Measurements from ENCODE around the gene NDUFB8.

The NDUFB8 gene

GRCh38 chr10:100490531-100490930, 39.1 kb downstream of the NDUFB8 start:
- H3K27me3 ChIP-seq (ENCODE audit: insufficient read depth, low read depth): no peaks in the 10 kb centered on the region
- no peak overlapping the region for H3K4me3 ChIP-seq (IDR thresholded peaks at IDR 0.05; ENCODE audit: insufficient read depth, low read depth, low read length)
- H3K27ac ChIP-seq: no peak overlapping the region
- H2AFZ ChIP-seq (ENCODE audit: low read depth): no peak overlapping the region
- peaks cover 7% of the 10 kb centered on the region for H3K4me1 ChIP-seq (ENCODE audit: low read depth, poor library complexity, severe bottlenecking)
- H3K79me2 ChIP-seq (ENCODE audit: insufficient read depth, low read depth): no peaks in the 10 kb centered on the region
- TF ChIP-seq CTCF (conservative IDR thresholded peaks at IDR 0.05; ENCODE audit: low read depth, low read length): no peak
- H3K36me3 ChIP-seq (ENCODE audit: insufficient read depth): no peaks in the 10 kb centered on the region
- no peak overlapping the region for H3K4me2 ChIP-seq
- H3K9ac ChIP-seq: no peak overlapping the region
- no peaks in the 10 kb centered on the region for H4K20me1 ChIP-seq (ENCODE audit: insufficient read depth)

GRCh38 chr10:100489396-100489795, 40.3 kb downstream of the NDUFB8 start:
- no peaks in the 10 kb centered on the region for H3K79me2 ChIP-seq (ENCODE audit: insufficient read depth, low read depth)
- H3K27me3 ChIP-seq (ENCODE audit: insufficient read depth, low read depth): no peaks in the 10 kb centered on the region
- H3K9ac ChIP-seq: no peak overlapping the region
- H3K27ac ChIP-seq: no peak overlapping the region
- H3K4me3 ChIP-seq (IDR thresholded peaks at IDR 0.05; ENCODE audit: insufficient read depth, low read depth, low read length): no peak overlapping the region
- H3K4me1 ChIP-seq (ENCODE audit: low read depth, poor library complexity, severe bottlenecking): no peaks in the 10 kb centered on the region
- H3K36me3 ChIP-seq (ENCODE audit: insufficient read depth): no peaks in the 10 kb centered on the region
- H2AFZ ChIP-seq (ENCODE audit: low read depth): no peak overlapping the region
- no peak for TF ChIP-seq CTCF (conservative IDR thresholded peaks at IDR 0.05; ENCODE audit: low read depth, low read length)
- no peaks in the 10 kb centered on the region for H4K20me1 ChIP-seq (ENCODE audit: insufficient read depth)
- H3K4me2 ChIP-seq: no peak overlapping the region

GRCh38 chr10:100487529-100487928, 42.1 kb downstream of the NDUFB8 start:
- no peak for TF ChIP-seq CTCF (conservative IDR thresholded peaks at IDR 0.05; ENCODE audit: low read depth, low read length)
- H3K79me2 ChIP-seq (ENCODE audit: insufficient read depth, low read depth): no peaks in the 10 kb centered on the region
- H4K20me1 ChIP-seq (ENCODE audit: insufficient read depth): no peaks in the 10 kb centered on the region

GRCh38 chr10:100485801-100486495, 43.7 kb downstream of the NDUFB8 start:
- Histone ChIP-seq H2AFZ (ENCODE audit: low read depth) (no peak overlapping the region), H3K79me2 (ENCODE audit: insufficient read depth, low read depth) (no peaks in the 10 kb centered on the region), H3K4me2 (no peak overlapping the region), H3K36me3 (ENCODE audit: insufficient read depth) (no peaks in the 10 kb centered on the region), H4K20me1 (ENCODE audit: insufficient read depth) (no peaks in the 10 kb centered on the region), H3K4me1 (ENCODE audit: low read depth, poor library complexity, severe bottlenecking) (peaks cover 10% of the 10 kb centered on the region), H3K9ac (no peak overlapping the region), H3K27me3 (ENCODE audit: insufficient read depth, low read depth) (no peaks in the 10 kb centered on the region), H3K27ac (no peak overlapping the region), H3K4me3 (IDR thresholded peaks at IDR 0.05; ENCODE audit: insufficient read depth, low read depth, low read length) (no peak overlapping the region)
- TF ChIP-seq CTCF (conservative IDR thresholded peaks at IDR 0.05; ENCODE audit: low read depth, low read length): no peak

More at GRCh38 chr10:100487529-100487928, 42.1 kb downstream of the NDUFB8 start:
- Histone ChIP-seq H2AFZ (ENCODE audit: low read depth) (no peak overlapping the region), H3K36me3 (ENCODE audit: insufficient read depth) (no peaks in the 10 kb centered on the region), H3K4me3 (IDR thresholded peaks at IDR 0.05; ENCODE audit: insufficient read depth, low read depth, low read length) (no peak overlapping the region), H3K27me3 (ENCODE audit: insufficient read depth, low read depth) (no peaks in the 10 kb centered on the region), H3K27ac (no peak overlapping the region), H3K4me1 (ENCODE audit: low read depth, poor library complexity, severe bottlenecking) (peaks cover 6% of the 10 kb centered on the region), H3K4me2 (no peak overlapping the region), H3K9ac (no peak overlapping the region)
